ENCODE results near the gene GBP5. TPM values are rescaled to one million over a fixed set of nuclear protein-coding genes. Genes with fewer than 3 reads are reported as not detected.

Gene GBP5
- polyA plus RNA-seq, 1 experiment: not detected

GRCh38 chr1:89310505-89310904 is 37.8 kb upstream of the GBP5 start:
- peak; percentile 4 for DNase-seq (ENCODE audit: low read depth)
- Histone ChIP-seq H3K4me3 (ENCODE audit: low read depth, low read length) (no peak overlapping the region), H3K27me3 (ENCODE audit: control insufficient read depth, insufficient read depth, low read length) (no peaks in the 10 kb centered on the region), H3K36me3 (ENCODE audit: control insufficient read depth, insufficient read depth, low read length) (no peaks in the 10 kb centered on the region)
- ChIA-PET POLR2A (interaction anchor here (0.9 kb wide), 1 partner anchor 326 kb away, joined by 3 read pairs; no protein-coding TSS in a partner anchor), CTCF (no interaction called here)
- TF ChIP-seq, protein P1, sequence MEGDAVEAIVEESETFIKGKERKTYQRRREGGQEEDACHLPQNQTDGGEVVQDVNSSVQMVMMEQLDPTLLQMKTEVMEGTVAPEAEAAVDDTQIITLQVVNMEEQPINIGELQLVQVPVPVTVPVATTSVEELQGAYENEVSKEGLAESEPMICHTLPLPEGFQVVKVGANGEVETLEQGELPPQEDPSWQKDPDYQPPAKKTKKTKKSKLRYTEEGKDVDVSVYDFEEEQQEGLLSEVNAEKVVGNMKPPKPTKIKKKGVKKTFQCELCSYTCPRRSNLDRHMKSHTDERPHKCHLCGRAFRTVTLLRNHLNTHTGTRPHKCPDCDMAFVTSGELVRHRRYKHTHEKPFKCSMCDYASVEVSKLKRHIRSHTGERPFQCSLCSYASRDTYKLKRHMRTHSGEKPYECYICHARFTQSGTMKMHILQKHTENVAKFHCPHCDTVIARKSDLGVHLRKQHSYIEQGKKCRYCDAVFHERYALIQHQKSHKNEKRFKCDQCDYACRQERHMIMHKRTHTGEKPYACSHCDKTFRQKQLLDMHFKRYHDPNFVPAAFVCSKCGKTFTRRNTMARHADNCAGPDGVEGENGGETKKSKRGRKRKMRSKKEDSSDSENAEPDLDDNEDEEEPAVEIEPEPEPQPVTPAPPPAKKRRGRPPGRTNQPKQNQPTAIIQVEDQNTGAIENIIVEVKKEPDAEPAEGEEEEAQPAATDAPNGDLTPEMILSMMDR (IDR thresholded peaks at IDR 0.05; ENCODE audit: insufficient read depth, low read depth, low read length): no peak

DNA sequence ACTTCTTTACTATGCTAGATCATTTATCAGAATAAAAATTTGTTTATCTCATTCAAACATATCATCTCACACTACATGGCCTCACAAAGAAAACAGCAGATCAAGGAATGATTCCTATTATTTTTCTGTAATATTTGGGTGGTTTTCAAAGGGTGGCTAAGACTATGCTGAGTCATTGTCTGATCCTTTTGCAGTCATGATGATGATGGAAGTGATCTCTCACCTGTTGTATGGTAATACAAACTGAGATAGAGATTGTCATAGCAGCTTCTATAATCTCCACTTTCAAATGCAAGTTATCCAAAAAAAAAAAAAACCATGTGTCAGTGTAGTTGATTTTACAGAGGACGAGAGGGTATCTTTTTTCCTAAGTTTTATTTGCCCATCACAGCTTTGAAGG is 37.2 kb upstream of the GBP5 start:
- CTCF ChIA-PET: no interaction called here
- Histone ChIP-seq H3K4me3 (ENCODE audit: low read depth, low read length) (no peak overlapping the region), H3K36me3 (ENCODE audit: control insufficient read depth, insufficient read depth, low read length) (no peaks in the 10 kb centered on the region), H3K27me3 (ENCODE audit: control insufficient read depth, insufficient read depth, low read length) (no peaks in the 10 kb centered on the region)
- DNase-seq (ENCODE audit: low read depth): no peak
- TF ChIP-seq, protein P1 (IDR thresholded peaks at IDR 0.05; ENCODE audit: insufficient read depth, low read depth, low read length): no peak
- POLR2A ChIA-PET: no interaction called here

DNA sequence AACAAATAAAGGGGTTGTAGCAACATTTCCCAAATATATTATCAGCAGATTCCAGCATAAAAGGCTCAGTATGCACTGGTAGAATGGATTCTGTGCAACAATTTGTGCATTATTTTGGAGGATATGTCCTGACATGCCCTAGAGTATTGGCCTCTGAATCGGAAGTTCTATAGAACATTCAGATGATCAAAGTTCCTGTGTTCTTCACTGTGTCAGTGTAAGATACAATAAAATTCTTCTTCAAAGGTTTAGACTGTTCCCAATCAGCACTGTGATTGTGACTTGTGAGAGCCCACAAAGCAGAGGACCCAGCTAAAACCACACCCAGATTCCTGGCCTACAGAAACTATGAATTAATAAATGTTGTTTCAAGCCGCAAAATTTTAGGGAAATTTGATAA is 33.6 kb upstream of the GBP5 start:
- POLR2A ChIA-PET: no interaction called here

GRCh38 chr1:89305493-89305892 is 32.8 kb upstream of the GBP5 start:
- TF ChIP-seq, protein P1 (IDR thresholded peaks at IDR 0.05; ENCODE audit: insufficient read depth, low read depth, low read length): no peak
- no peak for DNase-seq (ENCODE audit: low read depth)
- H3K27me3 ChIP-seq (ENCODE audit: control insufficient read depth, insufficient read depth, low read length): no peaks in the 10 kb centered on the region
- ChIA-PET POLR2A (no interaction called here), CTCF (interaction anchor here (0.6 kb wide), 1 partner anchor 73 kb away, joined by 3 read pairs; no protein-coding TSS in a partner anchor)
- no peaks in the 10 kb centered on the region for H3K36me3 ChIP-seq (ENCODE audit: control insufficient read depth, insufficient read depth, low read length)
- no peak overlapping the region for H3K4me3 ChIP-seq (ENCODE audit: low read depth, low read length)

More for the DNA sequence above, 33.6 kb upstream of the GBP5 start:
- H3K36me3 ChIP-seq (ENCODE audit: control insufficient read depth, insufficient read depth, low read length): no peaks in the 10 kb centered on the region
- no peak overlapping the region for H3K4me3 ChIP-seq (ENCODE audit: low read depth, low read length)
- no peaks in the 10 kb centered on the region for H3K27me3 ChIP-seq (ENCODE audit: control insufficient read depth, insufficient read depth, low read length)
- no peak for DNase-seq (ENCODE audit: low read depth)
- CTCF ChIA-PET: no interaction called here
- TF ChIP-seq, protein P1 (IDR thresholded peaks at IDR 0.05; ENCODE audit: insufficient read depth, low read depth, low read length): no peak

GRCh38 chr1:89304572-89305230 is 32.0 kb upstream of the GBP5 start:
- ChIA-PET CTCF (no interaction called here), POLR2A (no interaction called here)
- no peak overlapping the region for H3K4me3 ChIP-seq (ENCODE audit: low read depth, low read length)
- H3K27me3 ChIP-seq (ENCODE audit: control insufficient read depth, insufficient read depth, low read length): no peaks in the 10 kb centered on the region
- H3K36me3 ChIP-seq (ENCODE audit: control insufficient read depth, insufficient read depth, low read length): no peaks in the 10 kb centered on the region
- TF ChIP-seq, protein P1 (IDR thresholded peaks at IDR 0.05; ENCODE audit: insufficient read depth, low read depth, low read length): no peak
- no peak for DNase-seq (ENCODE audit: low read depth)
